ENCODE results near the gene FMNL2.

The FMNL2 gene

DNA sequence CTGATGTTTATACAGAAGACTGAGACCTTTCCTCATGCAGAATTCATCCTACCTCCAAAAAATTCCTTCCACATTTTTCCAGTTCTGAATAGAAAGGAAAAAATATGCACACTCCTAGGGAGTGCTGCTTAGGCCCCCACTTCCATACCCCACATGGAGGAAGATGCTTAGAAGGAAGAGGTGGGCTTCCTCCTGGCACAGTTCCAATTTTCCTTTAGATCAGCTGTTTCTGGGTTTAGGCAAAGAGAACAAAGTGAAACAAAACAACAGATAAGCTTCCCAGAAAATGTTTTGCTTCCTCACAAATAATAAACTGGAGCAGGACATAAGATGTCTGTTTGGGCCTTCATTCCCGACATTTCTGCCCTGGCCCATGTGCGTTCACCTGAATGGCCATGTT lies 209.7 kb downstream of the FMNL2 start:
- intact Hi-C loops (cut with DNase I; ENCODE audit: low total_unique reads), result no loop called here
- Histone ChIP-seq H3K27ac (no peak overlapping the region), H3K4me1 (peaks cover 0 to 30% (median 10%) of the 10 kb centered on the region in 4 donors), H3K4me3 (no peak overlapping the region), H3K36me3 (peaks cover 0 to 10% (median 8%) of the 10 kb centered on the region in 3 donors), H3K27me3 (no peaks in the 10 kb centered on the region), H3K9me3 (no peaks in the 10 kb centered on the region)
- TF ChIP-seq, protein P1, sequence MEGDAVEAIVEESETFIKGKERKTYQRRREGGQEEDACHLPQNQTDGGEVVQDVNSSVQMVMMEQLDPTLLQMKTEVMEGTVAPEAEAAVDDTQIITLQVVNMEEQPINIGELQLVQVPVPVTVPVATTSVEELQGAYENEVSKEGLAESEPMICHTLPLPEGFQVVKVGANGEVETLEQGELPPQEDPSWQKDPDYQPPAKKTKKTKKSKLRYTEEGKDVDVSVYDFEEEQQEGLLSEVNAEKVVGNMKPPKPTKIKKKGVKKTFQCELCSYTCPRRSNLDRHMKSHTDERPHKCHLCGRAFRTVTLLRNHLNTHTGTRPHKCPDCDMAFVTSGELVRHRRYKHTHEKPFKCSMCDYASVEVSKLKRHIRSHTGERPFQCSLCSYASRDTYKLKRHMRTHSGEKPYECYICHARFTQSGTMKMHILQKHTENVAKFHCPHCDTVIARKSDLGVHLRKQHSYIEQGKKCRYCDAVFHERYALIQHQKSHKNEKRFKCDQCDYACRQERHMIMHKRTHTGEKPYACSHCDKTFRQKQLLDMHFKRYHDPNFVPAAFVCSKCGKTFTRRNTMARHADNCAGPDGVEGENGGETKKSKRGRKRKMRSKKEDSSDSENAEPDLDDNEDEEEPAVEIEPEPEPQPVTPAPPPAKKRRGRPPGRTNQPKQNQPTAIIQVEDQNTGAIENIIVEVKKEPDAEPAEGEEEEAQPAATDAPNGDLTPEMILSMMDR (IDR thresholded peaks at IDR 0.05), result no peak
- no peak for DNase-seq

DNA sequence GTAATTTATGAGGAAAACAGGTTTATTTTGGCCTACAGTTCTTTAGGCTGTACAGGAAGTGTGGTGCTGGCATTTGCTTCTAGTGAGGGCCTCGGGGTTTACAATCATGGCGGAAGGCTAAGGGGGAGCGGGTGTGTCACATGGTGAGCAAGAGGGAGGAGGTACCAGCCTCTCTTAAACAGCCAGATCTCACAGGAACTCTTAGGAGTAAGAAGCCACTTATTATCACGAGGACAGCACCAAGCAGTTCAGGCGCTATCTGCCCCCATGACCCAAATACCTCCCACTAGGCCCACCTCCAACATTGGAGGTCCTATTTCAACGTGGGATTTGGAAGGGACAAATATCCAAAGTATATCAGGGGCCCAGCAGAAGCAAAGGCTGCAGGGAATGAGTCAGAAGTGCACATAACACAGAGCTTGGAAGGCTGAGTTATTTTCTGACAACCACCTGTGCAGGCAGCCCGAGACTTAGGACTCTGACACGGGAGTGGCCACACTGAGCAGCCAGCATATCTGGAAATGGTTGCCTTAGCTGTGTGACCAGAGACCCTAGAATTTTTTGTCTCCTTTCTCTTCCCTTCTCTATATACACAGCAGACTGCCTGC lies 211.4 kb downstream of the FMNL2 start:
- peaks cover 0 to 11% (median 8%) of the 10 kb centered on the region in 3 donors for H3K36me3 ChIP-seq
- no peak for DNase-seq
- no peaks in the 10 kb centered on the region for H3K27me3 ChIP-seq
- no peaks in the 10 kb centered on the region for H3K9me3 ChIP-seq
- no peak overlapping the region for H3K27ac ChIP-seq
- peaks cover 0 to 30% (median 10%) of the 10 kb centered on the region in 4 donors for H3K4me1 ChIP-seq
- H3K4me3 ChIP-seq, result no peak overlapping the region
- TF ChIP-seq, protein P1 (IDR thresholded peaks at IDR 0.05), result no peak
- intact Hi-C loops (cut with DNase I; ENCODE audit: low total_unique reads), result no loop called here

DNA sequence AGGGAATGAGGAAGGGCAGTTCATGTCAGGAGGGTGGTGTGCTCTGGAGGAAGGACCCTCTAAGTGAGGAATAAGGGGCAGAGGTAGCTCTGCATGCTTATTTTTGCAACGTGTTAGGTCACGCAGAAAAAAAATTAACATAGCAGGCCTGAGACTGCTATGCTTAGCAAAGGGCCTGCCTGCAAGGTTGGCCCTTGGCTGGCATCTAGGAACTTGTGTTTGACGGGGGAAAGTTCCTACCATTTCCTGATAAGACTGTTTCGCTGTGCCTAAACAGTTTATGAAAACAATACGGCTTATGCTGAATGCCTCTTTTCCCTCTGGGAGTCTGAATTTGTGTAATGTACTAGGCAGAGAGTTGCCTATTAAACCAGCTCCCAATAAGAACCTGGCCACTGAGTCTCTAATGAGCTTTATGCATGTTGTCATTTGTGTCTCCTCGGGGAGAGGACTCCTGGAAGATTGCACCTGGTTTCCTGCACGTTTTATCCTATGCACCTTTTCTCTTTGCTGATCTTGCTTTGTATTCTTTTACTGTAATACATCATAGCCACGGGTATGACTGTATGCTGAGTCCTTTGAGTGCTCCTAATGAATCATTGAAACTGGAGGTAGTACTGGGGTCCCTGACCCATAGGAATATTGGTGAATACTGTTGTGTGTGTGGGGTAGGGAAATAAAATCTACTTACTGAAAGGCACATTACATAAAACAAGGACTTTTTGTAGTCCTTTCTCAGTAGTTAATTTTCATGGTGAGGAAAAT lies 213.3 kb downstream of the FMNL2 start:
- H3K4me3 ChIP-seq, result no peak overlapping the region
- peaks cover 0 to 11% (median 8%) of the 10 kb centered on the region in 3 donors for H3K36me3 ChIP-seq

DNA sequence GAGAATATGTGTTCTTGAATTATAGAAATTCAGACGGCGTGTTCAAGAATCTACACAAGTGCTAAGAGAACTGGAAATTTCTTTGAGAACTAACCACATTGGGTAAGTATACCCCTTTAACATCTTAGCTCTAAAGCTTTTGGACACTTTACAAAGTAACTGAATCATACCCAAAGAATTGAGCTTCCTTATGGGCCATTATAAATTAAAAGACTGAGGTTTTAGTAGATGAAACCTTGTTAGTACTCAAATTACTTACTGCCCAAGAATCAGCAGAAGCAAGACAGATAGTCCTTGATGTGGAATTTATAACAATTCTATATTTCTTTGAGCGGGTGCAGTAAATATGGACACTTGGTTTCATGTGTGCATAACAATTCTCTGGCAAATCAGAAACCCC lies 214.0 kb downstream of the FMNL2 start:
- peaks cover 0 to 11% (median 2%) of the 10 kb centered on the region in 4 donors for H3K4me1 ChIP-seq
- no peak overlapping the region for H3K27ac ChIP-seq
- DNase-seq, result no peak
- intact Hi-C loops (cut with DNase I; ENCODE audit: low total_unique reads), result no loop called here
- no peak overlapping the region for H3K4me3 ChIP-seq
- H3K36me3 ChIP-seq, result peaks cover 0 to 9% (median 5%) of the 10 kb centered on the region in 3 donors
- no peaks in the 10 kb centered on the region for H3K27me3 ChIP-seq
- no peaks in the 10 kb centered on the region for H3K9me3 ChIP-seq
- TF ChIP-seq, protein P1 (IDR thresholded peaks at IDR 0.05), result no peak

More for the DNA sequence above, 213.3 kb downstream of the FMNL2 start:
- no peak overlapping the region for H3K27ac ChIP-seq
- peaks cover 0 to 18% (median 2%) of the 10 kb centered on the region in 4 donors for H3K4me1 ChIP-seq
- no peak for DNase-seq
- intact Hi-C loops (cut with DNase I; ENCODE audit: low total_unique reads), result no loop called here
- H3K9me3 ChIP-seq, result no peaks in the 10 kb centered on the region
- no peaks in the 10 kb centered on the region for H3K27me3 ChIP-seq
- TF ChIP-seq, protein P1 (IDR thresholded peaks at IDR 0.05), result no peak

DNA sequence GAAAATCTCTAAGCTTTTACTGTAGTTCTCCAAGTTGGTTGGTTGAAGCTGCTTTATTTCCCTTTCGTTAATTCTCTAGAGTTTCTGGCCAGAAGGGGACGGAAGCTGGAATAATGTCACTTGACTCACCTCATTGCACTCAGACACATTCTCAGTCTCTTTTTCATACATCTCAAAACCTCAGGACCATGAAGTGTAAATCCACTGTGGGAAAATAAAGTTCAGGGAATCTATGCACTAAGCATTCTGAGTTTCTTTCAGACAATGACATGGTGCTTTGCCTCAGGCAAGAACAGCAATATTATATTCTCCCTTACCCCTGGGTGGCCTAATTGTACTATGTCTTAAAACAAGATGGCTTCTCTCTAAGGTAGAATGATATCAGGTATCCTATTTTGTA lies 214.4 kb downstream of the FMNL2 start:
- no peak overlapping the region for H3K4me3 ChIP-seq
- no peaks in the 10 kb centered on the region for H3K9me3 ChIP-seq
- no peaks in the 10 kb centered on the region for H3K27me3 ChIP-seq
- no peak for DNase-seq
- TF ChIP-seq, protein P1 (IDR thresholded peaks at IDR 0.05), result no peak
- peaks cover 0 to 6% (median under 1%) of the 10 kb centered on the region in 3 donors for H3K36me3 ChIP-seq
- no peak overlapping the region for H3K27ac ChIP-seq
- H3K4me1 ChIP-seq, result peaks cover 0 to 11% (median 2%) of the 10 kb centered on the region in 4 donors
- intact Hi-C loops (cut with DNase I; ENCODE audit: low total_unique reads), result no loop called here
